Rectal smooth muscle tissue (tissue), 1 donor: Measurements from ENCODE around the gene SPI1.

ENCODE experiments used
- H3K27ac ChIP-seq: one replicate; pipeline ENCODE4 v1.7.0; 2013; ENCODE audit warnings: low read depth, low read length, inconsistent platforms
- H3K27me3 ChIP-seq: one replicate; pipeline ENCODE4 v1.7.0; 2013; ENCODE audit warnings: low read length; ENCODE audit not compliant: control insufficient read depth, insufficient read depth
- H3K36me3 ChIP-seq: one replicate; pipeline ENCODE4 v1.7.0; 2013; ENCODE audit warnings: low read length; ENCODE audit not compliant: control insufficient read depth, insufficient read depth
- H3K4me1 ChIP-seq: one replicate; pipeline ENCODE4 v1.7.0; 2013; ENCODE audit warnings: low read length; ENCODE audit not compliant: control insufficient read depth, insufficient read depth
- H3K4me3 ChIP-seq: one replicate; pipeline ENCODE4 v1.7.0; 2013; ENCODE audit warnings: low read length
- H3K9ac ChIP-seq: one replicate; pipeline ENCODE4 v1.7.0; 2013; ENCODE audit warnings: low read length

The SPI1 gene

DNA sequence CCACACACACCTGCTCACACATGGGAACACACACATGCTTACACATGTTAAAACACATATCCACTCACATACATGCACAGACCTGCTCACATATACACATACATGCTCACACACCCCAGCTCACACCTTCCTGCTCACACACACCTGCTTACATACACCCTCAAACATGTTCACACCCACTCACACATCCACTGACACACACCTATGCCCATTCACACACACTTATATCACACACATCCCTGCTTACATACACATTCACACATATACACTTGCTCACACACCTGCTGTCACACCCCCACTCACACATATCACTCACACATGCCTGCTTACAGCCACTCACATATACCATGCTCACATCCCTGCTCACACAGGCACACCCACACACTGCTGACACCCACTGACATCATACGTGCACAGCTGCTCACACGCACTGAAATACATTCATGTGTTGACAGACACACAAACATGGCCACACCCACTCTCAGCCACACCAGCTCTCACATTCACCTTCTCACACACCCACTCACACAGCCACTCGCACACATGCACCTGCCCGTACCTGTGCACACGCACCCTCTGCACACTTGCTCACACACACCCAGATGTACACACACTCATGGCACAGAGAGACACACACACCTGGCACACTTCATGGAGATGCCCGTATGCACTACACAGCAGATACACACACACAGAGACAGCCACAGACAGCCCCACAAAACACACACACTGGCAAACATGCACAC is 20.2 kb downstream of the SPI1 start:
- Histone ChIP-seq H3K27ac (no peak overlapping the region), H3K27me3 (no peaks in the 10 kb centered on the region), H3K36me3 (peaks cover 3% of the 10 kb centered on the region), H3K4me1 (no peaks in the 10 kb centered on the region), H3K9ac (no peak overlapping the region), H3K4me3 (no peak overlapping the region)

DNA sequence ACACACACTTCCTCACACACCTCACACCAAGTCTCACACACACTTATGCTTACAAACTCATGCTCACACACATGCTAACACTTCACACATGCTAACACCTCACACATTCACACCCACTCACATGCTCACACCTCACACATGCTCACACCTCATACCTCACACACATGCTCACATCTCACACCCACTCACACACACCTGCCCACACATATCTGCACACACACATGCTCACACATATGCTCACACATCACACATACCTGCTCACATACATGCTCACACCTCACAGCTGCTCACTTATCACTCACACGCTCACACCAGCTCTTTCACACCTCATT is 21.4 kb downstream of the SPI1 start:
- no peaks in the 10 kb centered on the region for H3K27me3 ChIP-seq
- H3K4me1 ChIP-seq = no peaks in the 10 kb centered on the region
- no peak overlapping the region for H3K4me3 ChIP-seq
- H3K9ac ChIP-seq = no peak overlapping the region
- H3K36me3 ChIP-seq = peaks cover 3% of the 10 kb centered on the region
- H3K27ac ChIP-seq = no peak overlapping the region

GRCh38 chr11:47356129-47356997 is 22.0 kb downstream of the SPI1 start:
- Histone ChIP-seq H3K4me1 (no peaks in the 10 kb centered on the region), H3K36me3 (peaks cover 3% of the 10 kb centered on the region), H3K4me3 (no peak overlapping the region), H3K9ac (no peak overlapping the region), H3K27me3 (no peaks in the 10 kb centered on the region), H3K27ac (no peak overlapping the region)

DNA sequence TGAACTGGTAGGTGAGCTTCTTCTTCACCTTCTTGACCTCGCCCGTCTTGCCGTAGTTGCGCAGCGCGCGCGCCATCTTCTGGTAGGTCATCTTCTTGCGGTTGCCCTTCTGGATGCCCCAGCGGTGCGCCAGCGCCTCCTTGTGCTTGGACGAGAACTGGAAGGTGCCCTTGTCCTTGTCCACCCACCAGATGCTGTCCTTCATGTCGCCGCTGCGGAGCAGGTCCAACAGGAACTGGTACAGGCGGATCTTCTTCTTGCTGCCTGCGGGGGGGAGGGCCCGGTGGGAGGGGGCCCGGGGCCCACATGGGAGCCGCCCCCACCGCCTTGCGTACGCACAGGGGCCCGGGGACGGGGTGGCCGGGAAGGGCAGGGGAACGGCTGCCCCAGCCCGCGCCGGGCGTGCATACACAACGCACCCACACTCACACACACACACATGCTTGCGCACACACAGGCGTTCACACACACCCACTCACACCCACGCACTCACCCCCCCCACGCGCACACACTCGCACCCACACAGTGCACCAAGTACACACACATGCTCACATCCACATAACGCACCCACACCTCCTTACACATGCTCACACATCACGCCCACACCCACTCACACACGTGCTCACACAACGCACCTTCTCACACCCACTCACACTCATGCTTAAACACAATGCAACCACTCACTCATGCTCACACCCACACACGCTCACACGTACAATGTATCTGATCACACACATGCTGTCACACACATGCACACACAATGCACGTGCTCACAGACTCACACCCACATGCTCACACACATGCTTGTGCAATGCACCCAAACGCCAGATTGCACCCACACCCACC is 22.8 kb downstream of the SPI1 start:
- H3K9ac ChIP-seq = peak overlapping the region; percentile 19
- peaks cover 3% of the 10 kb centered on the region for H3K36me3 ChIP-seq
- H3K27me3 ChIP-seq = no peaks in the 10 kb centered on the region
- no peaks in the 10 kb centered on the region for H3K4me1 ChIP-seq
- peak overlapping the region; percentile 48 for H3K4me3 ChIP-seq
- H3K27ac ChIP-seq = peak overlapping the region; percentile 69

DNA sequence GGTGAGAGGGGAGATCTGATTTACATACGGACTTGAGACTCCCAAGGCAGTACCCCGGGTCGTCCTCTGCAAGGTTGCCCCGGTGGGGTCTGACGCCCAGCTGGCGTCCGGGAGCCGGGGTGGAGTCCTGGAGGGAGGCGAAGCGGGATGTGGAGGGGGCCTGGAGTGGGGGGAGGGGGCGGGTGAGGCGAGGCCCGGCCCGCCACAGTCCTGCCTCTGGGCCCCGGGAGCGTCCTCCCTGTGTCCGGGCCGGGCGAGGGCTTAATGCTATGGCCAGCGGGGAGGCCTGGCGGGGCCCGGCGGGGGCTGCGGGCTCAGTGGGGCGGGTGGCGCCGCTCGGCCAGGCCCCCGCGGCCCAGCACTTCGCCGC is 23.4 kb downstream of the SPI1 start:
- Histone ChIP-seq H3K9ac (no peak overlapping the region), H3K27ac (peak overlapping the region; percentile 69), H3K36me3 (peaks cover 3% of the 10 kb centered on the region), H3K4me1 (no peaks in the 10 kb centered on the region), H3K4me3 (peak overlapping the region; percentile 48), H3K27me3 (no peaks in the 10 kb centered on the region)

DNA sequence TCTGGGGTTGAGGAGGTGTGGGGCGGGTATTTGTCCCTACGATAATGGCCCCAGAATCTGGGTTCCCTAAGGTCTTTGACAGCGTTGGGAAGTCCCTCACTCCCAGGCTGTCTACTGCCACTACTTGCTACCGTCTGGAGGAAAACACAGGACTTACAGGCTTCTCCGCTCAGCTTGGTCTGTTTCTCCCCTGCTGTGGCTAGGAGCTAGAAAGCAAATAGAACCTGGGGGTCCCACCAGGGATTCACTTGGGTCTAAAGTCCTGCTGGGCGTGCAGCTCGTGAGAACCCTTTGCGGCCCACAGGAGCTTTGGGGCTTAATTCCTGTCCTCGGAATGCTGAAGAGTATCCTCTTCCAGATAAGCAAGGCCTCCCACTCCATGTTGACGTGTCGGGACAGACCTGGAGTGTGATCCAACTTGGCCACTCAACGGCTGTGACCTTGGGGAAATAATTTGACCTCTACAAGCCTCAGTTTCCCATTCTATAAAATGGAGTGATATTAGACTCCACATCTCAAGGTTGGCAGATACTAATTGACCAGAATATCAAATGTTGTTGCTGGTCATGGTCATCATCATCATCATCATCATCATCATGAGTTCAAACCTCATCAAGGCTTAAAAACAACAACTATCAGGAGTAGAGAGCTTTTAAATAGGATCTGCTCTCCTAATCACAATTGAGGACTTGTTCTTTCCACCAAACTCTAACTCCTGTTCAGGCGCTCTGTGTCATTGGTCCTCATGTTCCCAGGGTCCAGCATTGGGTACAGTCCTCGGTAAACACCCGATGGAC is 24.2 kb downstream of the SPI1 start:
- H3K4me1 ChIP-seq = no peaks in the 10 kb centered on the region
- H3K4me3 ChIP-seq = peak overlapping the region; percentile 48
- H3K27me3 ChIP-seq = no peaks in the 10 kb centered on the region
- peaks cover 3% of the 10 kb centered on the region for H3K36me3 ChIP-seq
- H3K9ac ChIP-seq = no peak overlapping the region
- peak overlapping the region; percentile 69 for H3K27ac ChIP-seq

- Histone ChIP-seq H3K4me3 (no peak within 1 kb of the TSS), H3K4me1 (no peaks in the 10 kb centered on the region), H3K27ac (no peak within 1 kb of the TSS), H3K27me3 (no peaks in the 10 kb centered on the region), H3K9ac (no peak within 1 kb of the TSS), H3K36me3 (no peaks in the 10 kb centered on the region)
Observed at GRCh38 chr11:47352556-47352955, 25.8 kb downstream of the SPI1 start, which contains the start of gene MYBPC3. MYBPC3 (minus strand) TSS chr11:47352702; CDS start chr11:47352647, 55 bp downstream.

- H3K4me3 ChIP-seq = no peak overlapping the region
- no peaks in the 10 kb centered on the region for H3K27me3 ChIP-seq
- no peaks in the 10 kb centered on the region for H3K4me1 ChIP-seq
- H3K9ac ChIP-seq = no peak overlapping the region
- no peaks in the 10 kb centered on the region for H3K36me3 ChIP-seq
- H3K27ac ChIP-seq = no peak overlapping the region
Observed at GRCh38 chr11:47351156-47352126, 26.9 kb downstream of the SPI1 start.

DNA sequence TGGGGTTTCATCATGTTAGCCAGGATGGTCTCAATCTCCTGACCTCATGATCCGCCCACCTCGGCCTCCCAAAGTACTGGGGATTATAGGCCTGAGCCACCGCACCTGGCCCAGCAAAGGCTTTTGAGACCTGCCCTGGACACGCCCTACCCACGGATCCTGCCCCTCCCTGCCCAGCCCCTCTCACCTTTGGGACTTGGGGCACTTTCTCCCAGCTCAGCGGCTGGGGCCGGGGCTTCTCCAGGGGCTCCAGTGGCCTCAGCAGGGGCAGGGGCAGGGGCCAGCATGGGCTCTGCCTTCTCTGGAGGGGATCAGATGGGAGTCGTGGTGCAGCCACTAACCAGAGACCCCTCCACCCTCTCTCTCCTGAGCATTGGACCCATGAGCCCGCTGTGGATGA is 28.0 kb downstream of the SPI1 start:
- no peaks in the 10 kb centered on the region for H3K4me1 ChIP-seq
- H3K4me3 ChIP-seq = no peak overlapping the region

DNA sequence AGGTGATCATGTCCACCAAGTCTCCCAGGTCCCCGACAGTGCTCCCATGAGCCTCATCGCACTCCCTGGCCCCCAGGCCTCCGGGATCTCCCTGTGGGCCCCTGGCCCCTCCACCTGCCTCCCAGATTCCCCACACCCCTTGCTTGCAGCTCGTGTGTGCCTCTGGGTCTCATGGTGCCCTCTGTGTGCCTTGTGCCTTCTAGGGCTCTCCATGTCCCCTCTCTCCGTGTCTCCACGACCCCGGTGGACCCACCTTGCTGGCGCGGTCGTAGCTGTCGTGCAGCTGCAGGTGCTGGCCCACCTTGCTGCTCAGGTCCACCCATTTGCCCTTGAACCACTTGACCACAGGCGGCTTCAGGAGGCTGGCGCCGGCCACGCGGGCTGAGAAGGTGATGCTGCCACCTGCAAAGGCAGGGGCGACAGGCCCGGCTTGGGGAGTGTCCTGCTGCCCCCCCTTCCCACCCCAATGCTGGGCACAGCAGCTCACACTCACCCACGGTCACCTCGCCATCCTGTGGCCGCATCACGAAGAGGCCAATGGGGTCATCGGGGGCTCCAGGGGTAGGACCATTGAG is 28.7 kb downstream of the SPI1 start:
- Histone ChIP-seq H3K4me3 (no peak overlapping the region), H3K27me3 (no peaks in the 10 kb centered on the region), H3K27ac (no peak overlapping the region), H3K9ac (no peak overlapping the region), H3K4me1 (no peaks in the 10 kb centered on the region), H3K36me3 (no peaks in the 10 kb centered on the region)

More for the DNA sequence above, 28.0 kb downstream of the SPI1 start:
- no peak overlapping the region for H3K27ac ChIP-seq
- no peak overlapping the region for H3K9ac ChIP-seq
- no peaks in the 10 kb centered on the region for H3K27me3 ChIP-seq
- no peaks in the 10 kb centered on the region for H3K36me3 ChIP-seq

DNA sequence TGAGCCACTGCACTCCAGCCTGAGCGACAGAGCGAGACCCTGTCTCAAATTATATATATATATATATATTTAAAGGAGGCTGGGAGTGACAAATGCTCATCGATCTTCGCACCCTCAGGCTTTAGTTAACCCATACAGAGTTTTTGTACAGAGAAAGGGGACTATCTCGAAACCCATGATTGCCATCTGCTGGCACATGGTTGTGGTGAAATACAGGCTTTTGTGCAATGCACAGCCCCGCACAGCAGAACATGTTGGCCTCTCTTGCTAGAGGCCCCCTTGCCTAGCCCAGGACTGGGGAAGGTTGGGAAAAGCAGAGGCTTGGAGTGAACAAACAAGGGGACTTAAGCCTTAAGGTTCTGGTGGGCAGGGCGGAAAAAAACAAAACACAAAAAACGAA is 29.5 kb downstream of the SPI1 start:
- Histone ChIP-seq H3K27me3 (no peaks in the 10 kb centered on the region), H3K36me3 (no peaks in the 10 kb centered on the region), H3K4me1 (no peaks in the 10 kb centered on the region), H3K4me3 (no peak overlapping the region), H3K27ac (no peak overlapping the region), H3K9ac (no peak overlapping the region)
